HUES6 (cell line): ENCODE data around the gene THUMPD1.
"Not testable (repeated sequence)": the region's sequence is repeated elsewhere in the genome, so short reads cannot be mapped to it uniquely, and the experiment has no call there.

Source experiments
- H3K27ac ChIP-seq: 2 replicates; pipeline ENCODE4 v1.7.0; 2013; ENCODE audit warnings: low read depth, mild to moderate bottlenecking, low read length, inconsistent platforms
- H3K27me3 ChIP-seq: 2 replicates; pipeline ENCODE4 v1.6.1; 2013; ENCODE audit warnings: low read length; ENCODE audit not compliant: control insufficient read depth, insufficient read depth
- H3K36me3 ChIP-seq: 2 replicates; pipeline ENCODE4 v1.6.1; 2013; ENCODE audit warnings: low read length; ENCODE audit not compliant: control insufficient read depth, insufficient read depth
- H3K4me1 ChIP-seq: 2 replicates; pipeline ENCODE4 v1.6.1; 2013; ENCODE audit warnings: low read length; ENCODE audit not compliant: control insufficient read depth, insufficient read depth
- H3K4me3 ChIP-seq: 2 replicates; pipeline ENCODE4 v1.5.1; 2013; ENCODE audit warnings: low read depth, low read length
- H3K9ac ChIP-seq: one replicate; pipeline ENCODE4 v1.6.1; 2013; ENCODE audit warnings: mild to moderate bottlenecking, low read length
- H3K9me3 ChIP-seq: 2 replicates; pipeline ENCODE4 v1.6.1; 2013; ENCODE audit warnings: low read depth, low read length; ENCODE audit not compliant: control insufficient read depth, insufficient read depth

THUMPD1 gene

GRCh38 chr16:20694096-20694495 is 47.5 kb downstream of the THUMPD1 start:
- not testable (repeated sequence) for H3K9me3 ChIP-seq

GRCh38 chr16:20689668-20690067 is 52.0 kb downstream of the THUMPD1 start:
- no peaks in the 10 kb centered on the region for H3K27me3 ChIP-seq
- H3K9ac ChIP-seq, result no peak overlapping the region
- H3K9me3 ChIP-seq, result peaks cover 4% of the 10 kb centered on the region; the same call in 1 of the 2 replicates
- H3K4me3 ChIP-seq, result no peak overlapping the region
- H3K36me3 ChIP-seq, result no peaks in the 10 kb centered on the region
- H3K4me1 ChIP-seq, result no peaks in the 10 kb centered on the region
- H3K27ac ChIP-seq, result no peak overlapping the region

More at GRCh38 chr16:20694096-20694495, 47.5 kb downstream of the THUMPD1 start:
- H3K4me3 ChIP-seq, H3K36me3 ChIP-seq, H3K4me1 ChIP-seq, H3K9ac ChIP-seq, H3K27ac ChIP-seq, H3K27me3 ChIP-seq: not testable (repeated sequence)

GRCh38 chr16:20683812-20684211 is 57.8 kb downstream of the THUMPD1 start:
- Histone ChIP-seq H3K4me3 (no peak overlapping the region), H3K36me3 (no peaks in the 10 kb centered on the region), H3K27ac (no peak overlapping the region), H3K27me3 (no peaks in the 10 kb centered on the region), H3K4me1 (peaks cover 14% of the 10 kb centered on the region), H3K9me3 (no peaks in the 10 kb centered on the region), H3K9ac (no peak overlapping the region)
